GM23248 (cell line): ENCODE data around the gene GDF11.

ENCODE experiments used
- EZH2 ChIP-seq: fragments of 200-600 bp; sonication (generic); IDR thresholded peaks from 2 replicates; pipeline ENCODE4 v1.6.1; 2018; ENCODE audit warnings: antibody characterized with exemption, mild to moderate bottlenecking; ENCODE audit not compliant: insufficient read depth, poor library complexity, severe bottlenecking
- EZH2phosphoT487 ChIP-seq: fragments of 200-600 bp; sonication (generic); IDR thresholded peaks from 2 replicates; pipeline ENCODE4 v1.6.1; 2018; ENCODE audit warnings: antibody characterized with exemption, moderate library complexity, mild to moderate bottlenecking, low read depth; ENCODE audit not compliant: insufficient read depth

DNA sequence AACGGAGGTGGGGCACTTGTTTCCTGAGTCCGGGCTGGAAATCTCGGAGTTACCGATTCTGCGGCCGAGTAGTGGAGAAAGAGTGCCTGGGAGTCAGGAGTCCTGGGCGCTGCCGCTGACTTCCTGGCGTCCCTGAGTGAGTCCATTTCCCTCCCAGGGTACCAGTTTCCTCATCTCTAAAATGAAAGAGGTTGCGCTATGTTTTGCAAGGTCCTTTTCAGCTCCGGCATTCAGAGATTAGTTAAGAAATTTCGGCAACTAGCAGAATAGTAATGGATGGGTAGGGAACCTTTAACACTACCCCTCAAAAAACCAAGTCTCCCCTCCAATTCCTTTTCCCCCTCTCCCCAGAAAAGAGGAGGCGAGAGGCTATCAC, 26.4 kb upstream of the GDF11 start:
- no peak for TF ChIP-seq EZH2phosphoT487
- no peak for TF ChIP-seq EZH2
